SJSA1 (cell line): ENCODE measurements around the gene L1CAM. TPM values are rescaled to one million over a fixed set of nuclear protein-coding genes. Genes with fewer than 3 reads are reported as not detected.

Source experiments
- DNase-seq, 2 experiments: peaks; one replicate each; pipeline ENCODE4 v3.0.0-alpha.2; 2015 to 2020; ENCODE audit warnings: low spot score in 2 of 2, low read depth in 1 of 2
- H3K27ac ChIP-seq: fragments of 250-450 bp; sonication (Bioruptor Pico); 2 replicates; pipeline ENCODE4 v1.5.1; 2020; ENCODE audit warnings: mild to moderate bottlenecking, moderate library complexity
- H3K27me3 ChIP-seq: fragments of 250-450 bp; sonication (Bioruptor Pico); replicated peaks from 2 replicates; pipeline ENCODE4 v1.5.1; 2020; ENCODE audit warnings: mild to moderate bottlenecking, moderate library complexity
- H3K36me3 ChIP-seq: fragments of 250-450 bp; sonication (Bioruptor Pico); 2 replicates; pipeline ENCODE4 v1.5.1; 2020; ENCODE audit warnings: mild to moderate bottlenecking
- H3K4me1 ChIP-seq: fragments of 250-450 bp; sonication (Bioruptor Pico); replicated peaks from 2 replicates; pipeline ENCODE4 v1.6.1; 2021; ENCODE audit warnings: mild to moderate bottlenecking
- H3K4me3 ChIP-seq: fragments of 250-450 bp; sonication (Bioruptor Pico); 2 replicates; pipeline ENCODE4 v1.5.1; 2020; ENCODE audit warnings: mild to moderate bottlenecking
- H3K9me3 ChIP-seq: fragments of 250-450 bp; sonication (Bioruptor Pico); replicated peaks from 2 replicates; pipeline ENCODE4 v1.5.1; 2020; ENCODE audit warnings: mild to moderate bottlenecking
- total RNA-seq: library from RNA; depleted of rRNA; stranded (reverse); fragments of >200 nt; shearing (Covaris generic); gene quantifications from 2 replicates; pipeline ENCODE4 v1.2.3, GENCODE V29; 2014

L1CAM gene
- total RNA-seq, 1 experiment from 2014 or later, result 0.05 TPM

DNA sequence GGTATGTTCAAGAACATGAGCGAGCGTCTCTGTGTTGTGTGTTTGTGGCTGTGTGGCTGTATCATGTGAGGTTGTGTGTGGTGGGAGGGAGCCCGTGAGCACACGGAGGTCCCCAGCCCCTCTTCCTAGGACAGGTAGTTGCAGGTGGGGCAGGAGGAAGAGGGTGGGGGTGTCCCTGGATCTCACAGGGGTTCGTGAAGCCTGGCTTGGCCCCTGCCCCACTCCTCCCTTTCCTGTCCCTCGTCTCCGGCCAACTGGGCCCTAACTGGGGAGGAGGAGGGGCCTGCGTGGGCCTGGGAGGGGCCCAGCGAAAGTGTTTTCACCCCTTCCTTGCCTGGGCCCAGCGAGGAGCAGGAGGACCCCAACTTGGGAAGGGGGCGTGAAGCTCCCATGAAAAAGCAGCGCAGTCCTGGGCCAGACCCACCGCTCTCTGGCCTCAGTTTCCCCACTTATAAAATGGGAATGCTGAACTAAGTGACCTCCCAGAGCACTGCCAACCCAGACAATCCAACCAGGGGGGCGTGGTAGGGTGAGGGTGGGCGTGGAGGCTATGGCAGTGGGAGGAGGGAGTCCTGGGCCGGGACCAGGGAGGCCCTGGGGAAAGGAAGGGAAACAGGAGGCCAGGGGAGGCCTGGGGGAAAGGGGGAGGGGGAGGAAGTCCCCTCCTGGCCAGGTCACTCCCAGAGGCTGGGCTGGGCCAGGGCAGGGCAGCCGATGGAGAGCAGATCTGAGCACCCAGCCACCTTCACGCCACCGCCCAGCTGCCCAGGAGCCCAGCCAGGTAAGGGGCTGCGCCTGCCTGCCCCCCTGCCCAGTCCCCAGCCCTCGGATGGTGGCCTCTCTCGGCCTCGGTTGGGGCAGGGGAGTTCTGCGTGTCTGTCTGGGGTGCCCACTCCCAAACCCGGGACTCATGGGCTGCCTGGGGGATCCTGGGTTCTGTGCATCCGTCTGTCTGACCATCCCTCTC lies 18.3 kb upstream of the L1CAM start, which contains the start of gene AVPR2:
TSS of gene AVPR2 (plus strand) at position 683 of the 967 bp plus-strand sequence. CDS start 473 bp downstream, outside the sequence.
- Histone ChIP-seq H3K27ac (no peak within 1 kb of the TSS), H3K9me3 (no peaks in the 10 kb centered on the region), H3K36me3 (no peaks in the 10 kb centered on the region), H3K4me3 (no peak within 1 kb of the TSS), H3K4me1 (peaks cover 4% of the 10 kb centered on the region; the same call in 1 of the 2 replicates), H3K27me3 (no peaks in the 10 kb centered on the region)
- no peak for DNase-seq

DNA sequence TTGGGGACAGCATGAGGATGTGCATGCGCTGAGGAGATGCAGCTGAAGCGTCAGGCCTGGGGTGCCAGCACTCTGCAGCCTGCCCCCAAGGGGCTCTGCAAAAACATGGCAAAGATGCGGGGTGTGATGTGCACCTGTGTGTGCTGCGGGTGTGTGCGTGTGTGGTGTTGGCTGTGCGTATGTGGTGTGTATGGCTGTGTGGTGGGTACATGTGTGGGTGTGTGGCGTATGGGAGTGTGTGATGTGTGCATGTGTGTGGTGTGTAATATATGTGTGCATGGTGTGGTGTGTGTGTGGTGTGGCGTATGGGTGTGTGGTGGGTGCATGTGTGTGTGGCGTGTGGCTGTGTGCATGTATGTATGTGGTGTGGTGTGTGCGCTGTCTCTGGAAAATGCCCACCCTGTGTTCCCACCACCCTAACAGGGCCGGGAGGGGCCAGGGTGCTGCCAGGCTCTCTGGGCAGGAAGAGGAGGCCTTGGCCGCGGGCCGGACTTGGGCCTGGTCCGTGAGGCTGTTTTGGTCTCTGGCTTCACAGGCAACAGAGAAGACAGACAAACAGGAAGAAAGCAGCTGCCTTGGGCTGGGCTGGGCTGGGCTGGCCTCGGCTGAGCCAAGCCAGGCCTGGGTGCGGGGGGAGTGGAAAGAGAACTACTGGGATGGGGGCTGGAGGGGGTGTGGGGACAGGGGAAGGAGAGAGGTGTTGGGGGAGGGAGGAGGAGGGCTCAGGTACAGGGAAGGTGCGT lies 17.4 kb upstream of the L1CAM start:
- Histone ChIP-seq H3K4me1 (peaks cover 4% of the 10 kb centered on the region; the same call in 1 of the 2 replicates), H3K4me3 (no peak overlapping the region), H3K36me3 (no peaks in the 10 kb centered on the region), H3K27me3 (no peaks in the 10 kb centered on the region), H3K9me3 (no peaks in the 10 kb centered on the region), H3K27ac (no peak overlapping the region)
- DNase-seq, result no peak

DNA sequence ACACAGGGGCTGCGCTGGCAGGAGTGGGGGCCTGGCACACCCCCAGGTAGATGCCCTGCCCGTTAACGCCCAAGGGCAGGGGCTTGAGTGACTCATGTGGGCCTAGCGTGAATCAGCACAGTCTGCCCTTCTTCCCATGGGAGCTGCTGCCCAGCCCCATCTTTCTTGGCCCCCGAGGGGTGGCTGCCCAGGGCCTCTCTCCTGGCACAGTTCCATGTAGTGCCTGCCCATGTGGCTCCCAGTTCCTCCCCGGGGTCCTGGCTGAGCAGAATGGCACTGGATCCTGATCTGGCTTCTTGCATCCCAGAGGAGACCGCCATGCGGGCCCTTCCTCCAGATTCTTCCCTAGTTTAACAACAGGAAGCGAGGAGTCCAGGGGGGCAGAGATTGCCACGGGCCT lies 16.4 kb upstream of the L1CAM start:
- Histone ChIP-seq H3K36me3 (no peaks in the 10 kb centered on the region), H3K4me3 (no peak overlapping the region), H3K9me3 (no peaks in the 10 kb centered on the region), H3K27me3 (no peaks in the 10 kb centered on the region), H3K27ac (no peak overlapping the region), H3K4me1 (peaks cover 4% of the 10 kb centered on the region; the same call in 1 of the 2 replicates)
- DNase-seq, result no peak

DNA sequence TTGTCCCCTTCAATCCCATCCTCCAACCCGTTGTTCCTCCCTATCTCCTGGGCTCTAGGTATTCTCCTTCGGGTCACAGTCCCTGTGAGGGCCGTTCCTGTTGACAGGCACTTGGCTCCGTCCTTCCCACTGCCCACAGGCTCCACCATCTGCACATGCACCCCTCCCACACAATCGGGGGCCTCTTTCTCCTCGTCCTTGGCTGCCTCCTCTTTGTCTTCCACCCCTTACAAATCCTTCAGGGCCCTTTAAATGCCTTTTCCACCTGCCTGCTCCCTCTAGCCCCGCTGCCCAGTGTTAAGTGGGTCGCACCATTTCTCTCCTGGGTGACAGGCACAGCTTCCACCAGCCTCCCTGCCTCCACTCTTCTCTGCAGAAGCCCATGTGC lies 15.8 kb upstream of the L1CAM start:
- no peaks in the 10 kb centered on the region for H3K9me3 ChIP-seq
- H3K4me3 ChIP-seq, result no peak overlapping the region
- H3K27me3 ChIP-seq, result no peaks in the 10 kb centered on the region
- DNase-seq, result no peak
- H3K27ac ChIP-seq, result no peak overlapping the region
- peaks cover 4% of the 10 kb centered on the region; the same call in 1 of the 2 replicates for H3K4me1 ChIP-seq
- no peaks in the 10 kb centered on the region for H3K36me3 ChIP-seq

DNA sequence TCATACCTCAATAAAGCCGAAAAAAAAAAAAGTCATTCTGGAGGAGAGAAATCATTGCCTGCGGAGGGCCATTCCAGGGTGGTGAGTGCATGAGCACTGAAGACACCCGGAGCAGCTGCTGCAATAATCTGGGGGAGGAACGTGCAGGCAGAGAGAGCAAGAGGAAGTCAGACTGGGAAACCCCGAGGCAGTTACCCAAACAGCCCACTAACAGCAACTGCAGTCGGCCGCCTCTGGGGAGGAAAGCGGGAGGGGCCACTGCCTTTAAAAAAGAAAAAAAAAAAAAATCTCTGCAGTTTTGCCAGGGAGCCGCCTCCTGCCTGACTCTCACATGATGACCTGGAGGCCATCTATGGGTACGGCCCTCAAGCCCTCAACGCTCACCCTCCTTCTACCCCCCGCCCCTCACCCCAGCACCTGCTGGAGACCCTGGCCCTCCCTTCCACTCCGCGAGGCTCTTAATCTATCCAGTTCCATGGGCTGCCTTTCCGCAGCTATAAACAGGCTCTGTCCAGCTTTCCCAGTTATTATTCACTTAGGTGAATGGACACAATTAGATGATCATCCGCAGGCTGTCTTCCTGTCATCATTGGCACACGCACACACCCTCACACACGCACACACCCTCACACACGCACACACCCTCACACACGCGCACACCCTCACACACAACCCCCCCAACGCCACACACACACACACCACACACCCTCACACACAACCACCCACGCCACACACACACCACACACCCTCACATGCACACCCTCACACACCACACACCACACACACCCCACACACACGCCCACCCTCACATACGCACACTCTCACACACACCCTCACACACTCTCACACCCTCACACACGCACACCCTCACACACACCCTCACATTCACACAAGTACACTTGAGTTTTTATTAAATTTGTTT lies 15.1 kb upstream of the L1CAM start:
- Histone ChIP-seq H3K4me1 (peaks cover 4% of the 10 kb centered on the region; the same call in 1 of the 2 replicates), H3K9me3 (no peaks in the 10 kb centered on the region), H3K4me3 (no peak overlapping the region), H3K27me3 (no peaks in the 10 kb centered on the region), H3K36me3 (no peaks in the 10 kb centered on the region), H3K27ac (no peak overlapping the region)
- peak; percentile 31 to 59 for DNase-seq

DNA sequence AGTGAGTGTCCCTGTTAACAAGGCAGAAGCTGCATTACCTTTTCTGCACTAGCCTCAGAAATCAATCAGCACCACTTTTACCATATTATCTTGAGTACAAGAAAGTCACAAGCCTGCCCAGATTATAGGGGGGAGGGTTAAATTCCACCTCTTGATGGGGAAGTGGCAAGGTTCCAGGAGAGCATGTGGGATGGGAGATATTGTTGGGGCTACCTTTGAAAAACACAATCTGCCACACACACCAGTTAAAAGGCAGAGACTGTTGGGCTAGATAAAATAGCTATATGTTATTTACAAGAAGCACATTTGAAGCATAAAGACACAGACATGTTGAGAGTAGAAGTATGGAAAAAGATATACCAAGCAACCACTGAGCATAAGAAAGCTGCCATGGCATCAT lies 11.9 kb upstream of the L1CAM start:
- Histone ChIP-seq H3K9me3 (no peaks in the 10 kb centered on the region), H3K4me1 (peaks cover 4% of the 10 kb centered on the region; the same call in 1 of the 2 replicates), H3K27ac (no peak overlapping the region), H3K27me3 (no peaks in the 10 kb centered on the region), H3K4me3 (no peak overlapping the region), H3K36me3 (no peaks in the 10 kb centered on the region)
- DNase-seq, result no peak

DNA sequence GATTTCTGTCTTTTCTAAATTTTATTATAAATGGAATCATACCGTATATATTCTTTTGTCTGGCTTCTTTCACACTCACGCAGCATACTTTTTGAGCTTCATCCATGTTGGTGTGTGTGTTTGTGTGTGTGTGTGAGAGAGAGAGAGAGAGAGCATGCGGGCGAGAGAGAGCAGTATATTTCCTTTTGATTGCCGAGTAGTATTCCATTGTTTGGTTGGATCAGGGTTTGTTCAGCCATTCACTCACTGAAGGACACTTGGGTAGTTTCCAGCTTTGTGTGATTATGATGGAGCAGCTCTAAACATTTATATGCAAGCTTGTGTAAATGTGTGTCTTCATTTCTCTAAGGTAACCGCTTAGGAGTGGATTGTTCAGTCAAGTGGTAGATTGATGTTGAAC lies 3.1 kb upstream of the L1CAM start:
- Histone ChIP-seq H3K27me3 (peaks cover 9% of the 10 kb centered on the region; the same call in 1 of the 2 replicates), H3K36me3 (no peaks in the 10 kb centered on the region), H3K4me3 (no peak overlapping the region), H3K9me3 (no peaks in the 10 kb centered on the region), H3K4me1 (no peaks in the 10 kb centered on the region), H3K27ac (no peak overlapping the region)
- no peak for DNase-seq

DNA sequence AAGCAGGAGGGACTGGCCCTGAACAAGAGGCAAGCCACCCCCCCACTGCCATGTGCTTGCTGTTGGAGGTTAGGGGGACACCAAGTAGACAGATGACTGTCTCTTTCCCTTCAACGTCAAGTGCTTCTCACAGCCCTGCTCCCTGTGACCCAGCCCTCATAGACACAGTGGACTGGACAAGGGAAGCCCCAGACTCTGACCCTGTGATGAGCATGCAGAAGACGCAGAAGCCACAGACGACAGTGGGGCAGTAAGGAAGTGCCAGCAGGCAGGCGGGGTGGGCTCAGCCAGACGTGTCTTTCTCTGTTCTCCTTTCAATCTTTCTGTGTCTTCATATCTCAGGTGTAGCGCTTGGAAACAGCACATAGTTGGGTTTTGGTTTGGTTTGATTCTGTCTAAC lies 2.4 kb upstream of the L1CAM start:
- Histone ChIP-seq H3K9me3 (no peaks in the 10 kb centered on the region), H3K27me3 (peaks cover 9% of the 10 kb centered on the region; the same call in 1 of the 2 replicates)

DNA sequence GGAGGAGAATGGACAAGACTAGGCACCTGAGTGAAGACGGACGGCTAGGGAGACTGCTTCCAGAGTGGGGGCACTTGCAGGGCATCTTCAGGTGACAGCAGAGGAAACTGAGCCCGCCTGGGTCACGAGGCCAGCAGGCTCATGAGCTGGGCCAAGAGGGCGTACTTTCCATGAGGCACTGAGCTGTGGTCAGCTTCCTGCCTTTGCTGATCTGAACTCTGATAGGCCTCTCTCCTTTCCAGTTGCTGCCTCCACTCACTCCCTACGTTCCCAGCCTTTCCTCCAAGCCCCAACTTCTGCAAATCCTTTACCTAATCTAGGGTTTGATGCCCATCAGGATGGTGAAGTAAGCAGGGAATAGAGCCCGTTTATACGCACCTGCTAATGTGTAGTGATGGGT lies 1.4 kb upstream of the L1CAM start:
- no peaks in the 10 kb centered on the region for H3K9me3 ChIP-seq
- no peak for DNase-seq
- no peaks in the 10 kb centered on the region for H3K4me1 ChIP-seq
- no peak overlapping the region for H3K27ac ChIP-seq
- no peaks in the 10 kb centered on the region for H3K36me3 ChIP-seq
- no peak overlapping the region for H3K4me3 ChIP-seq
- peaks cover 9% of the 10 kb centered on the region; the same call in 1 of the 2 replicates for H3K27me3 ChIP-seq

More for the DNA sequence above, 2.4 kb upstream of the L1CAM start:
- no peaks in the 10 kb centered on the region for H3K4me1 ChIP-seq
- H3K36me3 ChIP-seq, result no peaks in the 10 kb centered on the region
- no peak overlapping the region for H3K27ac ChIP-seq
- DNase-seq, result no peak
- no peak overlapping the region for H3K4me3 ChIP-seq

DNA sequence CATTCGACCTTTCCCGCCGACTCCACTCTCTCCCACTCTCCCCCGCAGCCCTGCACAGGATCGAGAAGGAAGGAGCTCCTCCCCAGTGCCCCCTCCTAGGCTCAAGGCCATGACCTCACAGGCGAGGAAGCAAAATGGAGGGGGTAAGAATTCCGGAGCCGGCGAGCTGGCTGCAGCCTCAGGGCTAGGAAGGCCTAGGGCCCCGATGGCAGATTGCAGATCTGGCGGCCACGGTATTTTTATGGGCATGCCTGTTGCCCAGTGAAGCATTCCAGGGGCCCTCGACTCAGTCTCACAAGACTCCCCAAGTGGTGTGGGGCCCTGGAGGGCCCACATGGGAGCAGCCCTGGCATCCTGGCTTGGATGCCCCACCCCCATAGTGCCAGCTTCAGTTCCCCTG lies 942 bp upstream of the L1CAM start:
- Histone ChIP-seq H3K27me3 (peaks cover 9% of the 10 kb centered on the region; the same call in 1 of the 2 replicates), H3K27ac (no peak overlapping the region), H3K9me3 (no peaks in the 10 kb centered on the region), H3K4me3 (no peak overlapping the region), H3K4me1 (no peaks in the 10 kb centered on the region), H3K36me3 (no peaks in the 10 kb centered on the region)
- DNase-seq, result no peak

DNA sequence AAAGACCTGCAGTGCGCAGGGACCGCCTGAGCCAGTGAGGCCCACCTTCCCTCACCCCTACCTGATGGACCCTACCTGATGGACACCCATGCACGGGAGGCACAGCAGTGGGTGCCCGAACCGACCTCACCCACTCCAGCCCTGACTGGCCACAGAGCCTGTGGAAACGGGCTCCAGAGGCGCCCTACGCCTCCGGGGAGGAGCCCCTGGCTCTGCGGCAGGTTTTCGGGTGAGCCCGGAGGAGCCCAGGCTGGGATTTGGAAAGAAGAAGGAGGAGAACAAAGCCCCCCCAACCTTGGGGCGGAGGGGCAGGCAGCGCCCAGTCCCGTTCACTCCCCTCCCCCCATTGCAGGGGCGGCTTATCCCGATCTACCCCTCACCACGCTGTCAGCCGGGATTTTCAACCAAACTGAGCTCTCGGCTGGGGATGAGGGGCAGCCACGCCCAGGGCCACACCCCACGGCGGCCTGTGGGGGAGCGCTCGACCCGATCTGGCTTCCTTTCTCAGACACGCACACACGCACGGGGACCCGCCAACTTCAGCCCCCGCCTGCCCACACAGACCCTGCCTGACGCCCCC lies 675 bp downstream of the L1CAM start:
- H3K9me3 ChIP-seq, result no peaks in the 10 kb centered on the region
- H3K4me3 ChIP-seq, result no peak overlapping the region
- H3K4me1 ChIP-seq, result no peaks in the 10 kb centered on the region
- H3K27me3 ChIP-seq, result peaks cover 9% of the 10 kb centered on the region; the same call in 1 of the 2 replicates
- H3K36me3 ChIP-seq, result no peaks in the 10 kb centered on the region
- no peak for DNase-seq
- H3K27ac ChIP-seq, result no peak overlapping the region

DNA sequence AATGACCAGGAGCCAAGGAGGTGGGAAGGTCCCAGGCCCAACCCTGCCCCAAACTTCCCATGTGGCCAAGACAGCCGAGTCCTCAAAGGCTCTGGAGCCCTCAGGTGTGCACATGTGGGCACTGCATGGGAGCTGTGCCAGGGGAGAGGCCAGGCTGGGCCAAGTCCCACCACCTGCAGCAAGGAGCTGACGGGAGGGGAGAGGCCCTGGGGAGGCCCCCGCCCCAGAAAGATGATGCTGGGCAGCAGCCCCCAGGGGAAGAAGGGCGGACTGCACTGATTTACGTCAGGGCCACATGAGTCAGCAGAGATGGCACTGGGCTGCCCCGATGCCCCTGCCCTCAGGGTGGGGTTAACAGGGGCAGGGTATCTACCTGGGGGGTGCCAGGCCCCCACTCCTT lies 1.4 kb downstream of the L1CAM start:
- H3K27me3 ChIP-seq, result peaks cover 9% of the 10 kb centered on the region; the same call in 1 of the 2 replicates
- no peaks in the 10 kb centered on the region for H3K4me1 ChIP-seq
- no peak for DNase-seq
- no peaks in the 10 kb centered on the region for H3K36me3 ChIP-seq
- no peak overlapping the region for H3K4me3 ChIP-seq
- no peak overlapping the region for H3K27ac ChIP-seq
- no peaks in the 10 kb centered on the region for H3K9me3 ChIP-seq

DNA sequence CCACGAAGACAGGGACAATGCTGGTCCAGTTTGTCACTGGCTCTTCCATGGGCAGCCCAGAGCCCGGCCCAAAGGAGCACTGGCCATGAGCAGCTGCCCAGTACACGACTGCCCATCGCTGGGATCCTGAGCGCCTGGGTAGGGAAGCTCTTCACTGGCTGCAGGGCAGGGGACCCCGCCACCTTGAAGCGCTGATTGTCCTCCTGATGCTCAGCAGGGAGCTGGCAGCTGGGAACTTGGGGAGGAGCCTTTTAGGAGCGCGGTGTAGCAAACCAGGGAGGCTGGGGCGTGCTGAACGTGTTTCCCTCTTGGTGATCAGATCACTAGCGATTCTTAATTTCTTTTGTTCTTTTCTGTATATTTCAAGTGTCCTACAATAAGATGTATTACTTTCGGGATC lies 1.8 kb downstream of the L1CAM start:
- H3K27me3 ChIP-seq, result peaks cover 9% of the 10 kb centered on the region; the same call in 1 of the 2 replicates
- H3K36me3 ChIP-seq, result no peaks in the 10 kb centered on the region
- no peak overlapping the region for H3K27ac ChIP-seq
- no peak overlapping the region for H3K4me3 ChIP-seq
- no peaks in the 10 kb centered on the region for H3K4me1 ChIP-seq
- DNase-seq, result no peak
- H3K9me3 ChIP-seq, result no peaks in the 10 kb centered on the region
